Measurements from ENCODE around the gene GBE1. TPM values are rescaled to one million over a fixed set of nuclear protein-coding genes. Genes with fewer than 3 reads are reported as not detected.
"Not testable (repeated sequence)": the region's sequence is repeated elsewhere in the genome, so short reads cannot be mapped to it uniquely, and the experiment has no call there.

The GBE1 gene
- total RNA-seq, 6 experiments from 2014 or later: 78.3 to 93.4 (median 87.8) TPM

DNA sequence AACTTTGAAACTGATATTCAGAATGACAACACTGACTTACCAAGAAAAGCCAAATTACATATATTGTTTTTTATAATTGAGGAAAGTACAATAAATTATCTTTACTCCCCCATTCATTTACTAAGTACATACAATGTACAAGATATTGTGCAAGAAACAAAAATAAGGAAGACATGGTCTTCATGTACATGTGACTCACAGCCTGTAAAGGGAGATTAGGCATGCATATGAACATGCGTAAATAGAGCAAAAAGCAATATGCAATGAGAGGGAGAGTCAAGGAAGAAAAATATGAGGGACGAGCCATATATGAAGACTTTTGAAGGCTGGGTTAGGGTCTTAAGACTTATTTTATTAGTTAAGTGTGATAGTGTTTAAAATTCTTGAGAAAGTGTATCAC is 258.4 kb downstream of the GBE1 start:
- Mint-ChIP-seq H3K27ac (no peak overlapping the region), H3K27me3 (ENCODE audit: insufficient read depth) (no peaks in the 10 kb centered on the region), H3K9me3 (no peaks in the 10 kb centered on the region), H3K4me1 (ENCODE audit: low read depth) (peaks cover 1% of the 10 kb centered on the region; the same call in 1 of the 2 replicates), H3K36me3 (ENCODE audit: low read depth) (peaks cover 14% of the 10 kb centered on the region), H3K4me3 (no peak overlapping the region)
- TF ChIP-seq, protein P1, sequence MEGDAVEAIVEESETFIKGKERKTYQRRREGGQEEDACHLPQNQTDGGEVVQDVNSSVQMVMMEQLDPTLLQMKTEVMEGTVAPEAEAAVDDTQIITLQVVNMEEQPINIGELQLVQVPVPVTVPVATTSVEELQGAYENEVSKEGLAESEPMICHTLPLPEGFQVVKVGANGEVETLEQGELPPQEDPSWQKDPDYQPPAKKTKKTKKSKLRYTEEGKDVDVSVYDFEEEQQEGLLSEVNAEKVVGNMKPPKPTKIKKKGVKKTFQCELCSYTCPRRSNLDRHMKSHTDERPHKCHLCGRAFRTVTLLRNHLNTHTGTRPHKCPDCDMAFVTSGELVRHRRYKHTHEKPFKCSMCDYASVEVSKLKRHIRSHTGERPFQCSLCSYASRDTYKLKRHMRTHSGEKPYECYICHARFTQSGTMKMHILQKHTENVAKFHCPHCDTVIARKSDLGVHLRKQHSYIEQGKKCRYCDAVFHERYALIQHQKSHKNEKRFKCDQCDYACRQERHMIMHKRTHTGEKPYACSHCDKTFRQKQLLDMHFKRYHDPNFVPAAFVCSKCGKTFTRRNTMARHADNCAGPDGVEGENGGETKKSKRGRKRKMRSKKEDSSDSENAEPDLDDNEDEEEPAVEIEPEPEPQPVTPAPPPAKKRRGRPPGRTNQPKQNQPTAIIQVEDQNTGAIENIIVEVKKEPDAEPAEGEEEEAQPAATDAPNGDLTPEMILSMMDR (IDR thresholded peaks at IDR 0.05): no peak
- no peak for DNase-seq

DNA sequence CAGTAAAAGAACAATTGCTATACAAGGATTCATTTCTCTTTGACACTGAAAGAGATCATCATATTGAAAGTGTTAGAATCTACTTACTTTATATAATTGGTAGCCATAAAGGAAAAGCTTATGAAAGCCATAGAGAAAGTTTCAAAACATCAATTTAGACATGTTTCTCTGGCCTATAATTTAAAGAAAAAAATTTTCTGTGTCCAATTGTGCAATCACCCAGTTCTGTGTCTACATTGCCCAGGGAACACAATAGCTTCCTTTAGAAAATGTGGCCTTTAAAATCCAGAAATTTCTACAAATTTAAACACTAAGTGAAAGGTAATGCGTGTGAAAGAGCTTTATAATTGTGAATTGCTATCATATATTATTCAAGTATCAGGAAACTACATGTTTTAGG is 259.2 kb downstream of the GBE1 start:
- DNase-seq: no peak
- peaks cover 14% of the 10 kb centered on the region for H3K36me3 Mint-ChIP-seq (ENCODE audit: low read depth)
- no peaks in the 10 kb centered on the region for H3K9me3 Mint-ChIP-seq
- no peak overlapping the region for H3K27ac Mint-ChIP-seq
- TF ChIP-seq, protein P1 (IDR thresholded peaks at IDR 0.05): no peak
- H3K4me3 Mint-ChIP-seq: no peak overlapping the region
- peaks cover 7% of the 10 kb centered on the region for H3K4me1 Mint-ChIP-seq (ENCODE audit: low read depth)
- no peaks in the 10 kb centered on the region for H3K27me3 Mint-ChIP-seq (ENCODE audit: insufficient read depth)

DNA sequence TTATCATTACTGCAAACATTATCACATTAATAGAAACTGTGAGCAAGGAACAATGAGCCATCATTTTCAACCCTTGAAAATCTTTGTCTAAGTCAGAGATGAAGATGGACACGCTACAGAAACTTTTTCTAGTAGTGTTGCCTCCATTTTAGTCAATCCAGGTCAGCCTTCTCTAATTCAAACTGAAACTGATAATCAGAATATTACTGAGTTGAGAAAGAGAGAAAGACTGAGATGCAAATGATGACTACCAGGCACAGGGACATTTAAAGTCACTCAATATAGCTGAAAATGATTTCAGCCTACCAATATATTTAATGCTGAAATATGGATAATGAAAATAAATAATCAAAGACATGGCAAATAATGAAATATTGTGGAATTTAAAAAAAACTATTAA is 261.4 kb downstream of the GBE1 start:
- TF ChIP-seq, protein P1 (IDR thresholded peaks at IDR 0.05): no peak
- Mint-ChIP-seq H3K4me1 (ENCODE audit: low read depth) (peaks cover 13% of the 10 kb centered on the region), H3K4me3 (no peak overlapping the region), H3K9me3 (no peaks in the 10 kb centered on the region), H3K27me3 (ENCODE audit: insufficient read depth) (no peaks in the 10 kb centered on the region), H3K36me3 (ENCODE audit: low read depth) (peaks cover 19% of the 10 kb centered on the region), H3K27ac (no peak overlapping the region)
- no peak for DNase-seq

DNA sequence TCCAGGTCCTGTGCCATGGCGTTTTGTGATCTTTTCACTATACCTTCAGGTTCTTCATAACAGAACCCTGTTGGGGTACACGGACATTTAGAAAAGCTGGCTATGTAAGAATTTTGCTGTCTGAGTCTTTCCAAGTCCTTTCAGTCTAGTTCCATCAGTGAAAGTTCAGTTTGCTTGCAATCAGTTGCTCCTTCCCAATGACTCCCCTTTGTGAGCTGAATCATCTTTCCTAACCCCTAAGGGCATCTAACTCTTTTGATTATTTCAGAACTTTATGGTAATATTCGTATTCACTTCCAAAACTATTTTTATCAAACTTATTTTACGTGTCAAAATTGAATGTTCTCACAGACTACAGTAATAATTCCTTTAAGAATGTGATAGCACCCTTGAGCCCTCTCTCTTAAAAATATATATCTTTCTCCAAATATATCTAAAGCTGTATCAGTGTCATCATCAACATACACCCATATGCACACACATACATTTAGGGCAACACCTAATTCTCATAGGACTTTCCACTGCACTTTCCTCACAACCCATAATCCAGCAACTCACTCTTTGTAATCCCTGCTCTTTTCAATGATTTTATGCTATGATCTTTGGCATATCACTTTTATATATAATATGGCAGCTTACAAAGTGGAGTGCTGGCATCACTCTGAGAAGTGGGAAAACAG is 263.7 kb downstream of the GBE1 start:
- Mint-ChIP-seq H3K36me3 (ENCODE audit: low read depth) (peaks cover 9% of the 10 kb centered on the region), H3K4me3 (no peak overlapping the region), H3K9me3 (no peaks in the 10 kb centered on the region), H3K27ac (no peak overlapping the region), H3K4me1 (ENCODE audit: low read depth) (peaks cover 17% of the 10 kb centered on the region), H3K27me3 (ENCODE audit: insufficient read depth) (peaks cover 2% of the 10 kb centered on the region; the same call in 1 of the 2 replicates)
- no peak for DNase-seq
- TF ChIP-seq, protein P1 (IDR thresholded peaks at IDR 0.05): no peak

DNA sequence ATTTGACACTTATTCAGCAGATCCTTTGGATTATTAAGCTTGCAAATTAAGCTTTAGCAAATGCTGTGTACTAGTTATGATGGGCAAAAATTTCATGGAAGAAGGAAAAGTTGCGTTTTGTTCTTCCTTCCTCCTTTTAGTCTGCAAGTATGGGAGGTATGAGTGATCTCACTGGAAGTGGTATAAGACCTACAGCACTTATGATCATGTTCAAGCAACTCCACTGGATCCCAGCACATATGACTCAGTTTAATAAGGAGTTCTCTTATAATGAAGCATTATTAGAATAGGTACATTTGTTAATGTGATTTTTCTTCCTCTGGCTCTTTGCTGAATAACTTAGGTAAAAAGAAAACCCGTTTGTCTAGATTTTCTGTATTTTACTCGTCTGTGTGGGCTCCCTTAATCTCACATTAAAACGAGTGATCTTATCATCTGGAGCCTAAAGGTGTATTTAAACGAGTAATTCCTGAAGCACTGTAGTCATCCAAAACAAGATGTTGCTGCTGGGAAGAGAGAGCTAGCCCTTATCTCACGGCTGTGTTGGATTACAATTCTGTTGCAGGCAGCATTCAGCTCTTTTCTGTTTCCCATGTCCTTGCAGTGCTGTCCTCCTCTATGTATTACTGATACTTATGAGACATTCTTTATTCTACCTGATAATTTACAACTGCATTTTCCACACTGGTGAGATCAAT is 264.9 kb downstream of the GBE1 start:
- Mint-ChIP-seq H3K27ac (no peak overlapping the region), H3K4me1 (ENCODE audit: low read depth) (peaks cover 26% of the 10 kb centered on the region), H3K4me3 (no peak overlapping the region), H3K9me3 (no peaks in the 10 kb centered on the region), H3K27me3 (ENCODE audit: insufficient read depth) (peaks cover 2% of the 10 kb centered on the region; the same call in 1 of the 2 replicates), H3K36me3 (ENCODE audit: low read depth) (peaks cover 10% of the 10 kb centered on the region)
- no peak for DNase-seq
- TF ChIP-seq, protein P1 (IDR thresholded peaks at IDR 0.05): no peak

DNA sequence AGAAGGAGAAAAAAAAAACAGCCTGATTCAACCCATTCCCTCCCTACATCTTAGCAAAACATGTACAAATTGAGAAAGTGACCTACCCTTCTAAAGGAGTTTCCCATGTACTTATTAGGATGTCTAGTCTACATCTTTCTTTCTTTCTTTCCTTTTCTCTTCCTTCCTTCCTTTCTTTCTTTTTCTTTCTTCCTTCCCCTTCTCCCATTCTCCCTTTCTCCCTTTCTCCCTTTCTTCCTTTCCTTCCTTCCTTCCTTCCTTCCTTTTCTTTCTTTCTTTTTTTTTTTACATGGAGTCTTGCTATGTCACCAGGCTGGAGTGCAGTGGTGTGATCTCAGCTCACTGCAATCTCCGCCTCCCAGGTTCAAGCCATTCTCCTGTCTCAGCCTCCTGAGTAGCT is 269.0 kb downstream of the GBE1 start:
- peaks cover 27% of the 10 kb centered on the region for H3K36me3 Mint-ChIP-seq (ENCODE audit: low read depth)
- not testable (repeated sequence) for H3K27me3 Mint-ChIP-seq (ENCODE audit: insufficient read depth); H3K9me3 Mint-ChIP-seq; DNase-seq
- H3K4me1 Mint-ChIP-seq (ENCODE audit: low read depth): peaks cover 32% of the 10 kb centered on the region
- peak overlapping the region; percentile 5; the same call in 1 of the 2 replicates for H3K4me3 Mint-ChIP-seq
- peak overlapping the region; percentile 67 for H3K27ac Mint-ChIP-seq

Data from HFFc6 (cell line).